Natural killer cell (primary cell): ENCODE results near the gene HMCN1. TPM values are rescaled to one million over a fixed set of nuclear protein-coding genes. Genes with fewer than 3 reads are reported as not detected.
"Not testable (repeated sequence)": the region's sequence is repeated elsewhere in the genome, so short reads cannot be mapped to it uniquely, and the experiment has no call there.

ENCODE experiments used
- ATAC-seq, 3 donors: fragments of 150-1000 bp in 2 of 3; fragments of 200-7000 bp in 1 of 3; cut with Tn5 transposase; 1 replicate in 1 of 3; 2 replicates in 2 of 3; pipeline ENCODE4 v1.10.0; 2021; ENCODE audit warnings: mild to moderate bottlenecking in 2 of 3, moderate library complexity in 2 of 3
- DNase-seq, 2 donors: peaks; one replicate each; pipeline versions ENCODE4 v3.0.0 to v3.0.0-alpha.2; 2013 to 2021; ENCODE audit warnings: mixed read lengths in 1 of 2
- H3K27ac ChIP-seq: one replicate; pipeline ENCODE4 v1.5.1; 2013; ENCODE audit warnings: mild to moderate bottlenecking, low read length
- H3K27me3 ChIP-seq: one replicate; pipeline ENCODE4 v1.6.1; 2013; ENCODE audit warnings: low read length; ENCODE audit not compliant: control insufficient read depth, insufficient read depth
- H3K36me3 ChIP-seq: one replicate; pipeline ENCODE4 v1.6.1; 2013; ENCODE audit warnings: low read length; ENCODE audit not compliant: control insufficient read depth, insufficient read depth
- H3K4me1 ChIP-seq: one replicate; pipeline ENCODE4 v1.6.1; 2013; ENCODE audit warnings: low read length; ENCODE audit not compliant: control insufficient read depth, insufficient read depth
- H3K4me3 ChIP-seq: one replicate; pipeline ENCODE4 v1.5.1; 2013; ENCODE audit warnings: low read length
- H3K9me3 ChIP-seq: one replicate; pipeline ENCODE4 v1.6.1; 2013; ENCODE audit warnings: low read length; ENCODE audit not compliant: control insufficient read depth, insufficient read depth
- H3K27ac Mint-ChIP-seq, 2 donors: one replicate each; pipeline ENCODE4 v1.8.0; 2022; ENCODE audit warnings: mild to moderate bottlenecking in 2 of 2, mixed read lengths in 2 of 2, moderate library complexity in 1 of 2
- H3K27me3 Mint-ChIP-seq, 2 donors: one replicate each; pipeline ENCODE4 v1.8.0; 2022; ENCODE audit warnings: low read depth in 2 of 2, mixed read lengths in 2 of 2
- H3K36me3 Mint-ChIP-seq: one replicate; pipeline ENCODE4 v1.8.0; 2022; ENCODE audit warnings: mixed read lengths
- H3K4me1 Mint-ChIP-seq, 2 donors: one replicate each; pipeline ENCODE4 v1.8.0; 2022; ENCODE audit warnings: mixed read lengths in 2 of 2
- H3K4me3 Mint-ChIP-seq: one replicate; pipeline ENCODE4 v1.8.0; 2022; ENCODE audit warnings: mild to moderate bottlenecking, moderate library complexity, mixed read lengths
- H3K9me3 Mint-ChIP-seq, 2 donors: one replicate each; pipeline ENCODE4 v1.8.0; 2022; ENCODE audit warnings: mixed read lengths in 2 of 2
- CTCF ChIP-seq: fragments of 200-600 bp; IDR thresholded peaks from one replicate; pipeline ENCODE4 v1.8.0; 2022; ENCODE audit warnings: antibody characterized with exemption
- WGBS: methylation state at CpG from one replicate; pipeline ENCODE4 v1.1.7; 2013; ENCODE audit warnings: missing lambda C conversion rate; ENCODE audit not compliant: insufficient coverage; 5-methylcytosine and 5-hydroxymethylcytosine counted together
- intact Hi-C: fragments of 100-400 bp; cut with micrococcal nuclease; formaldehyde crosslinking; loops from one replicate; pipeline ENCODE4 v1.14.2; 2022
- total RNA-seq, 4 donors: library from RNA; stranded (reverse); fragments of 120-200 nt in 1 of 4; gene quantifications; one replicate each; pipeline versions ENCODE4 v1.2.3 to v1.2.4, GENCODE V29; 2013 to 2022

The HMCN1 gene
- total RNA-seq, 3 donors from 2014 or later (not counting 1 experiment from before 2014, with no cell fraction given), result 0.02 to 0.45 (median 0.39) TPM

GRCh38 chr1:185880779-185881333 lies 146.7 kb downstream of the HMCN1 start:
- TF ChIP-seq CTCF, result no peak

GRCh38 chr1:185886046-185886445 lies 151.9 kb downstream of the HMCN1 start:
- no peak for TF ChIP-seq CTCF
- H3K36me3 ChIP-seq, result no peaks in the 10 kb centered on the region
- no peak overlapping the region for H3K4me3 ChIP-seq
- H3K27me3 Mint-ChIP-seq, result no peaks in the 10 kb centered on the region
- H3K4me1 ChIP-seq, result no peaks in the 10 kb centered on the region
- H3K9me3 Mint-ChIP-seq, result peaks cover 5 to 6% of the 10 kb centered on the region in 2 donors
- no peaks in the 10 kb centered on the region for H3K9me3 ChIP-seq
- H3K4me1 Mint-ChIP-seq, result no peaks in the 10 kb centered on the region
- intact Hi-C loops, result no loop called here
- no peak for DNase-seq
- H3K36me3 Mint-ChIP-seq, result no peaks in the 10 kb centered on the region
- WGBS, result 71% methylated on average over 1 of the region's 1 CpG
- H3K27ac Mint-ChIP-seq, result no peak overlapping the region
- H3K4me3 Mint-ChIP-seq, result no peak overlapping the region
- ATAC-seq, result no peak
- no peaks in the 10 kb centered on the region for H3K27me3 ChIP-seq
- no peak overlapping the region for H3K27ac ChIP-seq

More at GRCh38 chr1:185880779-185881333, 146.7 kb downstream of the HMCN1 start:
- Histone ChIP-seq H3K27ac (no peak overlapping the region), H3K9me3 (peaks cover 3% of the 10 kb centered on the region), H3K36me3 (no peaks in the 10 kb centered on the region), H3K4me3 (no peak overlapping the region), H3K4me1 (no peaks in the 10 kb centered on the region), H3K27me3 (no peaks in the 10 kb centered on the region)
- no peaks in the 10 kb centered on the region for H3K36me3 Mint-ChIP-seq
- DNase-seq, result no peak
- H3K9me3 Mint-ChIP-seq, result peaks cover 6 to 16% of the 10 kb centered on the region in 2 donors
- H3K27ac Mint-ChIP-seq, result no peak overlapping the region
- no peak for ATAC-seq
- H3K27me3 Mint-ChIP-seq, result peaks cover 0 to 3% of the 10 kb centered on the region in 2 donors
- H3K4me1 Mint-ChIP-seq, result no peaks in the 10 kb centered on the region
- intact Hi-C loops, result no loop called here
- 89% methylated on average over 7 of the region's 7 CpGs for WGBS
- no peak overlapping the region for H3K4me3 Mint-ChIP-seq

- DNase-seq, result no peak
- no peak overlapping the region for H3K27ac Mint-ChIP-seq
- Histone ChIP-seq H3K36me3 (no peaks in the 10 kb centered on the region), H3K9me3 (no peaks in the 10 kb centered on the region), H3K27ac (no peak overlapping the region), H3K27me3 (no peaks in the 10 kb centered on the region), H3K4me3 (no peak overlapping the region), H3K4me1 (no peaks in the 10 kb centered on the region)
- no peak for ATAC-seq
- intact Hi-C loops, result no loop called here
- no peaks in the 10 kb centered on the region for H3K4me1 Mint-ChIP-seq
- H3K36me3 Mint-ChIP-seq, result no peaks in the 10 kb centered on the region
- no peak for TF ChIP-seq CTCF
- WGBS, result 80% methylated on average over 4 of the region's 4 CpGs
- no peaks in the 10 kb centered on the region for H3K27me3 Mint-ChIP-seq
- no peak overlapping the region for H3K4me3 Mint-ChIP-seq
- H3K9me3 Mint-ChIP-seq, result peaks cover 5 to 6% of the 10 kb centered on the region in 2 donors
These were observed 152.5 kb downstream of the HMCN1 start for GRCh38 chr1:185886671-185887070.

GRCh38 chr1:185892831-185893403 lies 158.7 kb downstream of the HMCN1 start:
- ATAC-seq, result not testable (repeated sequence)

More at GRCh38 chr1:185892831-185893403, 158.7 kb downstream of the HMCN1 start:
- H3K36me3 ChIP-seq, H3K27me3 ChIP-seq, H3K27ac ChIP-seq, intact Hi-C loops, H3K27ac Mint-ChIP-seq, H3K4me3 Mint-ChIP-seq, H3K4me1 ChIP-seq, H3K4me3 ChIP-seq, DNase-seq, H3K36me3 Mint-ChIP-seq, H3K27me3 Mint-ChIP-seq, H3K9me3 ChIP-seq, H3K9me3 Mint-ChIP-seq, H3K4me1 Mint-ChIP-seq: not testable (repeated sequence)
- 94% methylated on average over 26 of the region's 26 CpGs for WGBS
